GM12878 (cell line): Measurements from ENCODE around the gene NRBP1.

Experiments
- CBX5 ChIP-seq: sonication (generic); IDR thresholded peaks from 2 replicates; pipeline ENCODE4 v1.6.1; 2016; ENCODE audit warnings: low read depth, moderate library complexity, mild to moderate bottlenecking, inconsistent platforms
- GABPA ChIP-seq: IDR thresholded peaks from 2 replicates; pipeline ENCODE4 v1.6.1; 2014; ENCODE audit warnings: antibody characterized with exemption, low read depth, mild to moderate bottlenecking, inconsistent platforms
- NBN ChIP-seq: fragments of 450-650 bp; IDR thresholded peaks from 2 replicates; pipeline ENCODE4 v1.6.1; 2016
- PAX5 ChIP-seq: IDR thresholded peaks from 2 replicates; pipeline ENCODE4 v1.6.1; 2011; ENCODE audit warnings: low read depth, low read length, borderline replicate concordance
- ZNF274 ChIP-seq: IDR thresholded peaks from one replicate; pipeline ENCODE4 v1.8.0; 2011; ENCODE audit not compliant: insufficient read length, insufficient read depth
- TF ChIP-seq, protein P1 (sequence below), 3 experiments: IDR thresholded peaks in 2 of 3; conservative IDR thresholded peaks in 1 of 3; 2 replicates each; pipeline ENCODE4 v1.5.1; 2011; ENCODE audit warnings: low read depth in 3 of 3, low read length in 3 of 3, mild to moderate bottlenecking in 3 of 3, control low read depth in 2 of 3, moderate library complexity in 2 of 3, inconsistent platforms in 1 of 3, mixed read lengths in 1 of 3; ENCODE audit not compliant: control insufficient read depth in 2 of 3, insufficient read depth in 1 of 3; ENCODE audit errors: extremely low read depth in 1 of 3
- TF ChIP-seq, protein P2 (sequence below): IDR thresholded peaks from 2 replicates; pipeline ENCODE4 v1.6.1; 2012; ENCODE audit warnings: mild to moderate bottlenecking, low read depth, low read length
- TF ChIP-seq, protein P3 (sequence below): fragments of 450-650 bp; IDR thresholded peaks from 2 replicates; pipeline ENCODE4 v1.6.1; 2017; ENCODE audit warnings: antibody characterized with exemption, mild to moderate bottlenecking, moderate library complexity

GRCh38 chr2:27420996-27421395 is 7.4 kb upstream of the NRBP1 start:
- TF ChIP-seq GABPA, result no peak
- TF ChIP-seq, protein P1, sequence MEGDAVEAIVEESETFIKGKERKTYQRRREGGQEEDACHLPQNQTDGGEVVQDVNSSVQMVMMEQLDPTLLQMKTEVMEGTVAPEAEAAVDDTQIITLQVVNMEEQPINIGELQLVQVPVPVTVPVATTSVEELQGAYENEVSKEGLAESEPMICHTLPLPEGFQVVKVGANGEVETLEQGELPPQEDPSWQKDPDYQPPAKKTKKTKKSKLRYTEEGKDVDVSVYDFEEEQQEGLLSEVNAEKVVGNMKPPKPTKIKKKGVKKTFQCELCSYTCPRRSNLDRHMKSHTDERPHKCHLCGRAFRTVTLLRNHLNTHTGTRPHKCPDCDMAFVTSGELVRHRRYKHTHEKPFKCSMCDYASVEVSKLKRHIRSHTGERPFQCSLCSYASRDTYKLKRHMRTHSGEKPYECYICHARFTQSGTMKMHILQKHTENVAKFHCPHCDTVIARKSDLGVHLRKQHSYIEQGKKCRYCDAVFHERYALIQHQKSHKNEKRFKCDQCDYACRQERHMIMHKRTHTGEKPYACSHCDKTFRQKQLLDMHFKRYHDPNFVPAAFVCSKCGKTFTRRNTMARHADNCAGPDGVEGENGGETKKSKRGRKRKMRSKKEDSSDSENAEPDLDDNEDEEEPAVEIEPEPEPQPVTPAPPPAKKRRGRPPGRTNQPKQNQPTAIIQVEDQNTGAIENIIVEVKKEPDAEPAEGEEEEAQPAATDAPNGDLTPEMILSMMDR (IDR thresholded peaks at IDR 0.05 in 2 of 3, conservative IDR thresholded peaks at IDR 0.05 in 1 of 3; ENCODE audit: control insufficient read depth in 2 of 3, extremely low read depth in 1 of 3, insufficient read depth in 1 of 3, low read depth in 3 of 3, low read length in 3 of 3), result no peak
- TF ChIP-seq PAX5, result no peak
- TF ChIP-seq NBN, result no peak
- TF ChIP-seq, protein P2, sequence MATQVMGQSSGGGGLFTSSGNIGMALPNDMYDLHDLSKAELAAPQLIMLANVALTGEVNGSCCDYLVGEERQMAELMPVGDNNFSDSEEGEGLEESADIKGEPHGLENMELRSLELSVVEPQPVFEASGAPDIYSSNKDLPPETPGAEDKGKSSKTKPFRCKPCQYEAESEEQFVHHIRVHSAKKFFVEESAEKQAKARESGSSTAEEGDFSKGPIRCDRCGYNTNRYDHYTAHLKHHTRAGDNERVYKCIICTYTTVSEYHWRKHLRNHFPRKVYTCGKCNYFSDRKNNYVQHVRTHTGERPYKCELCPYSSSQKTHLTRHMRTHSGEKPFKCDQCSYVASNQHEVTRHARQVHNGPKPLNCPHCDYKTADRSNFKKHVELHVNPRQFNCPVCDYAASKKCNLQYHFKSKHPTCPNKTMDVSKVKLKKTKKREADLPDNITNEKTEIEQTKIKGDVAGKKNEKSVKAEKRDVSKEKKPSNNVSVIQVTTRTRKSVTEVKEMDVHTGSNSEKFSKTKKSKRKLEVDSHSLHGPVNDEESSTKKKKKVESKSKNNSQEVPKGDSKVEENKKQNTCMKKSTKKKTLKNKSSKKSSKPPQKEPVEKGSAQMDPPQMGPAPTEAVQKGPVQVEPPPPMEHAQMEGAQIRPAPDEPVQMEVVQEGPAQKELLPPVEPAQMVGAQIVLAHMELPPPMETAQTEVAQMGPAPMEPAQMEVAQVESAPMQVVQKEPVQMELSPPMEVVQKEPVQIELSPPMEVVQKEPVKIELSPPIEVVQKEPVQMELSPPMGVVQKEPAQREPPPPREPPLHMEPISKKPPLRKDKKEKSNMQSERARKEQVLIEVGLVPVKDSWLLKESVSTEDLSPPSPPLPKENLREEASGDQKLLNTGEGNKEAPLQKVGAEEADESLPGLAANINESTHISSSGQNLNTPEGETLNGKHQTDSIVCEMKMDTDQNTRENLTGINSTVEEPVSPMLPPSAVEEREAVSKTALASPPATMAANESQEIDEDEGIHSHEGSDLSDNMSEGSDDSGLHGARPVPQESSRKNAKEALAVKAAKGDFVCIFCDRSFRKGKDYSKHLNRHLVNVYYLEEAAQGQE, result no peak
- TF ChIP-seq ZNF274, result no peak
- TF ChIP-seq, protein P3, sequence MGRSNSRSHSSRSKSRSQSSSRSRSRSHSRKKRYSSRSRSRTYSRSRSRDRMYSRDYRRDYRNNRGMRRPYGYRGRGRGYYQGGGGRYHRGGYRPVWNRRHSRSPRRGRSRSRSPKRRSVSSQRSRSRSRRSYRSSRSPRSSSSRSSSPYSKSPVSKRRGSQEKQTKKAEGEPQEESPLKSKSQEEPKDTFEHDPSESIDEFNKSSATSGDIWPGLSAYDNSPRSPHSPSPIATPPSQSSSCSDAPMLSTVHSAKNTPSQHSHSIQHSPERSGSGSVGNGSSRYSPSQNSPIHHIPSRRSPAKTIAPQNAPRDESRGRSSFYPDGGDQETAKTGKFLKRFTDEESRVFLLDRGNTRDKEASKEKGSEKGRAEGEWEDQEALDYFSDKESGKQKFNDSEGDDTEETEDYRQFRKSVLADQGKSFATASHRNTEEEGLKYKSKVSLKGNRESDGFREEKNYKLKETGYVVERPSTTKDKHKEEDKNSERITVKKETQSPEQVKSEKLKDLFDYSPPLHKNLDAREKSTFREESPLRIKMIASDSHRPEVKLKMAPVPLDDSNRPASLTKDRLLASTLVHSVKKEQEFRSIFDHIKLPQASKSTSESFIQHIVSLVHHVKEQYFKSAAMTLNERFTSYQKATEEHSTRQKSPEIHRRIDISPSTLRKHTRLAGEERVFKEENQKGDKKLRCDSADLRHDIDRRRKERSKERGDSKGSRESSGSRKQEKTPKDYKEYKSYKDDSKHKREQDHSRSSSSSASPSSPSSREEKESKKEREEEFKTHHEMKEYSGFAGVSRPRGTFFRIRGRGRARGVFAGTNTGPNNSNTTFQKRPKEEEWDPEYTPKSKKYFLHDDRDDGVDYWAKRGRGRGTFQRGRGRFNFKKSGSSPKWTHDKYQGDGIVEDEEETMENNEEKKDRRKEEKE, result no peak
- TF ChIP-seq CBX5, result no peak
